Cardiac fibroblast (primary cell): ENCODE data around the gene GATB.

ENCODE experiments used
- DNase-seq, 2 donors: peaks; one replicate each; pipeline versions ENCODE4 v3.0.0 to v3.0.0-alpha.2; 2010; ENCODE audit warnings: low read depth in 2 of 2
- H3K4me3 ChIP-seq, 2 donors: replicated peaks in 1 of 2; 1 replicate in 1 of 2; 2 replicates in 1 of 2; pipeline ENCODE4 v1.5.1; 2011; ENCODE audit warnings: low read depth in 2 of 2, low read length in 2 of 2, mild to moderate bottlenecking in 2 of 2, moderate library complexity in 1 of 2
- TF ChIP-seq, protein P1 (sequence below): IDR thresholded peaks from one replicate; pipeline ENCODE4 v1.5.1; 2011; ENCODE audit warnings: low read depth, mild to moderate bottlenecking, low read length, inconsistent platforms

Gene GATB

DNA sequence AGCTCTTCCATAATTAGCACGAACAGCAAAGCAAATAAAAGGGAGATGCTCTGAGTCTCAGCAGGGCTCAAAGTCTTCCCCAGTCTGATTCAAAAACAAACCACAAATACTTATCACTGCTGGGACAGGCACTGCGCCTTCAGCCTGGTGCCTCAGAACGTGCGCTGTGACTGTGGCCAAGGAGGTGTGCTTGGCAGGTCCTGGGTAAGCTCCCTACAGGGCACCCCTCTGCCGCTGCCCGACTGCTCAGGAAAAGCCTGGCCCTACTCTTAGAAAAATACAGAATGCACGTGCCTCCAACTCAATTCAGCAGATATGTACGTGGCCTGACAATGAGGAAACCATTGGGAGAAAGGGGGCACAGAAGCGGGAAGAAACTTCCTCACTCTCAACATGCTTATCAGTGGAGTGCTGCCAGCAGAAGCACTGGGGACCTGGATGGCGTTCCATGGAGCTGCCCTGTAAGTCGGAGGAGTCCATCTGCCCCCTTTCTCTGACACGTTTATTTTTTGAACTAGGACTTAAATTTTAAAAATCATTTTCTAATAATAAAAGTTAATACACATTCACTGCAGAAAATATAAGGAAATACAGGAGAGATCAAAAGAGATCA is 86.8 kb downstream of the GATB start:
- no peak overlapping the region for H3K4me3 ChIP-seq
- TF ChIP-seq, protein P1, sequence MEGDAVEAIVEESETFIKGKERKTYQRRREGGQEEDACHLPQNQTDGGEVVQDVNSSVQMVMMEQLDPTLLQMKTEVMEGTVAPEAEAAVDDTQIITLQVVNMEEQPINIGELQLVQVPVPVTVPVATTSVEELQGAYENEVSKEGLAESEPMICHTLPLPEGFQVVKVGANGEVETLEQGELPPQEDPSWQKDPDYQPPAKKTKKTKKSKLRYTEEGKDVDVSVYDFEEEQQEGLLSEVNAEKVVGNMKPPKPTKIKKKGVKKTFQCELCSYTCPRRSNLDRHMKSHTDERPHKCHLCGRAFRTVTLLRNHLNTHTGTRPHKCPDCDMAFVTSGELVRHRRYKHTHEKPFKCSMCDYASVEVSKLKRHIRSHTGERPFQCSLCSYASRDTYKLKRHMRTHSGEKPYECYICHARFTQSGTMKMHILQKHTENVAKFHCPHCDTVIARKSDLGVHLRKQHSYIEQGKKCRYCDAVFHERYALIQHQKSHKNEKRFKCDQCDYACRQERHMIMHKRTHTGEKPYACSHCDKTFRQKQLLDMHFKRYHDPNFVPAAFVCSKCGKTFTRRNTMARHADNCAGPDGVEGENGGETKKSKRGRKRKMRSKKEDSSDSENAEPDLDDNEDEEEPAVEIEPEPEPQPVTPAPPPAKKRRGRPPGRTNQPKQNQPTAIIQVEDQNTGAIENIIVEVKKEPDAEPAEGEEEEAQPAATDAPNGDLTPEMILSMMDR, result no peak
- DNase-seq, result no peak

DNA sequence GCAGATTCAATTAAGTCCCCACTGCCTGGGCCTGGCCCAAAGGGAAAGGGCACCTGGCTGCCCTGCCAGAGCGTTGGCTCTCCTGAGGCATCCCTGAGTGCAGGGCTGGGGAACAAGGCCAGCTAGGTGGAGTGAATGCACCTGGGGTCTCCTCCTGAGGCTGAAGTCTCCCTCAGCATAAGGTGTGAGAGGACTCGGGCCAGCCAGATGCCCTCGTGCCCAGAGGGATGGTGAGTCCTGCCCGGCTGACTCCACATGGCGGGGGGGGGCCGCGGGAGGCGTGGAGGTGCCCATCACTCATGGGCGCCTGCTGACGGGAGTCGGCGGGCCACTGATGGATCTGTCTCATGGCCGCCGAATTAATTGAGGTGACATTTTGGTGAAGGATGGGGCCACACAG is 87.8 kb downstream of the GATB start:
- no peak overlapping the region for H3K4me3 ChIP-seq
- TF ChIP-seq, protein P1, result no peak
- DNase-seq, result no peak

DNA sequence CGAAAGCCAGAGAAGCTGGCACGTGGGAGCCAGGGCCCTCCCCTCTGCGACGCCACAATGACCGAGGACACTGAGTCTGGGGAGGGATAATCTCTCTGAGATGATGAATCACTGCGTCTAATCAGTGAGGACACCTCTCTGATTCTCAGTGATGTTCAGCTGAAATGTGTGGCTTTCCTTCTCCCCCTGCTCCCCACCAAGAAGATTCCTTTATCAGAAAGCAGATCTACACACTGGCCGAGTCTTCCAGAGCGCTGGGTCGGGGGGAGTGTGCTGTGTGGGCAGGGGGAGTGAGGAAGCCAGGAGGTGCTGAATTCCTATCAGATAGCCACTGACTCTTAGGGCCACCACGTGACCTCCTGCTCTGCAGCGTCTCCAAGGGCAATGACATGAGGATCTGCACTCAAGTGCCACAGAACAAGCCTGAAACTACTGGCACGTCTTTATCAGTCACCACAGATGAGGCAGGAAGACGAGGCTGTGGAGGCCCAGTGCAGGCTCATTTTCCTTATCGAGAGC is 89.2 kb downstream of the GATB start:
- DNase-seq, result no peak
- H3K4me3 ChIP-seq, result no peak overlapping the region
- TF ChIP-seq, protein P1, result no peak

DNA sequence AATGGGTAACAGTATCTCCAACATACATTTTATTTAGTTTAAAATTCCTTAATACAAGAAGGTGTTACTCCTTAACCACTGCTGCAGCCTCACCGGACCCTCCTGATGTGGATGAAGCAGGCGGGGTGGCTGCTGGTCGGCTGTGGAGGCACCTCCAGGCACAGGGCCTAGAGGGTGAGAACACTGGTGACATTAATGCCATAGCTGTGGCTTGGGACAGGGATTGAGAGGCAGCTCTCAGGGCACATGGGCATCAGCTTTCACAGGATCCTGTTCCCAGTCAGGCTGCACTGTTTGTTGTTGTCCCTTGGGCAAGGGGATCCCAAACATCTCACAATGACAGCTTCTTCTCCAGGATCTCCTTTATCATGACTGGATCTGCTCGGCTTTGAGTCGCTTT is 90.0 kb downstream of the GATB start:
- no peak overlapping the region for H3K4me3 ChIP-seq
- TF ChIP-seq, protein P1, result no peak
- no peak for DNase-seq

DNA sequence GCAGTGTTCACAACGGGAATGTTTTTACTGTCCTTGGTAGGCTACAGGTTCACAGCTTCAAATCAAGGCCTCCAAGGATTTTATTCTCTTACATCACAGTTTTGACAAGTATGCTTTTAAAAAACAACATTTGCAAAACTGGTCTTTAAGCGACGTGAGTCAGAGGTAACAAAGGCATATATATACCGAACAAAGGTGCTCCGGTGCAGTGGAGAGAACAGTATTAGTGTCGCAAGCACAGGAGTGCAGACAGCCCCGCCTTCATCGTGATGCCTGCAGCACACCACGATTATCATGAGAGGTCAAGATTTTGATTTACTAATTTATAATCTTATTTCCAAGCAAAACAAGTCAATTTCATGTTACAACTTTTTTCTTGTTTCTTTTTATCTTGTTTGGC is 90.8 kb downstream of the GATB start:
- TF ChIP-seq, protein P1, result no peak
- H3K4me3 ChIP-seq, result no peak overlapping the region
- DNase-seq, result no peak

DNA sequence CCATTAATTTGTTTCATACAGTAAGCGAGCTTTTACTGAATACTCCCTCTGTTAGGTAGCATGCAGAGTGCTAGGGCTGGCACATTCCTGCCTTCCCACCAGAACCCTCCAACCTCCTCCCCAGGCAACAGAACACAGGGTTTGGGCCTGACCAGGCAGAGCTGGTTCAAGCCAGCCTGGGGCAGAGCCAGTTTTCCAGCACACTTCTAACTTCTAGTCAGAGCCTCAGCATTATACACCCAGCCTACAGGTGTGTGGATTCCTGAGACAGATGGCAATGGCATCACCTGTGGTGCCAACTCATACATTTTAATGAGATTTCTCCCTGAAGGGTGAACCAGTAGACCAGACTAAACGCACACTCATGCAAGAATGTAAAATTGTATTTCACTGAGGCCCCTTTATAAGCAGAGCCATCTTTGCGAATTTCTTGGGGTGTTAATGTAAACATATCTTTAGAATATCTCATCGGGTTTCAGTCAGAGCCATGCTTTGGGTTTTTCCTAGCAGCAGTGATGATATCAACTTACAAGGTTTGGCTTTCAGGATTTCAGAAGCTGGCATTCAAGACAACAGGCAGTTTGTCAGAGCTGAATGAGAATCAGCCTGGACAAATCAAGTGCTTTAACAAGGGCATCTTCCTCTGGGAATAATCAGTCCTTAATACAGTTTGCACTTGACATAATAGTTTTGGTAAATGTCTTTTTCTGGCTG is 92.0 kb downstream of the GATB start:
- H3K4me3 ChIP-seq, result no peak overlapping the region
- TF ChIP-seq, protein P1, result no peak

More for the DNA sequence above, 92.0 kb downstream of the GATB start:
- DNase-seq, result no peak
